Loucy (cell line): ENCODE measurements around the gene LIN37.

ENCODE experiments used
- H2AFZ ChIP-seq: fragments of 200-600 bp; sonication (generic); 2 replicates; pipeline ENCODE4 v1.6.0; 2016; ENCODE audit warnings: antibody characterized with exemption, mild to moderate bottlenecking, low read length, moderate library complexity
- H3F3A ChIP-seq: fragments of 200-600 bp; 2 replicates; pipeline ENCODE4 v1.6.0; 2016; ENCODE audit warnings: antibody characterized with exemption, low read depth, mild to moderate bottlenecking
- H3K27me3 ChIP-seq: fragments of 200-600 bp; sonication (generic); 2 replicates; pipeline ENCODE4 v1.6.1; 2014; ENCODE audit warnings: low read length, mild to moderate bottlenecking; ENCODE audit not compliant: insufficient read depth, poor library complexity, severe bottlenecking
- H3K36me3 ChIP-seq: fragments of 200-600 bp; sonication (generic); 2 replicates; pipeline ENCODE4 v1.6.1; 2016; ENCODE audit warnings: low read length; ENCODE audit not compliant: insufficient read depth
- H3K4me1 ChIP-seq: fragments of 200-600 bp; sonication (generic); 2 replicates; pipeline ENCODE4 v1.5.1; 2014; ENCODE audit warnings: low read length, mild to moderate bottlenecking; ENCODE audit not compliant: insufficient read depth, poor library complexity, severe bottlenecking
- H3K4me2 ChIP-seq: fragments of 200-600 bp; sonication (generic); 2 replicates; pipeline ENCODE4 v1.6.0; 2014; ENCODE audit warnings: antibody characterized with exemption, low read length, low read depth, mild to moderate bottlenecking; ENCODE audit not compliant: poor library complexity, severe bottlenecking
- H3K4me3 ChIP-seq: fragments of 200-600 bp; sonication (generic); 2 replicates; pipeline ENCODE4 v1.5.1; 2014; ENCODE audit warnings: low read length, mild to moderate bottlenecking, mixed read lengths; ENCODE audit not compliant: poor library complexity, severe bottlenecking
- H3K79me2 ChIP-seq: fragments of 200-600 bp; sonication (generic); 2 replicates; pipeline ENCODE4 v1.6.1; 2014; ENCODE audit warnings: low read length; ENCODE audit not compliant: insufficient read depth
- H3K9ac ChIP-seq: fragments of 200-600 bp; sonication (generic); 2 replicates; pipeline ENCODE4 v1.6.0; 2014; ENCODE audit warnings: mild to moderate bottlenecking, low read depth, low read length, moderate library complexity; ENCODE audit not compliant: poor library complexity, severe bottlenecking
- H3K9me2 ChIP-seq: fragments of 200-600 bp; sonication (generic); replicated peaks from 2 replicates; pipeline ENCODE4 v1.6.1; 2016; ENCODE audit warnings: low read depth, low read length, mixed read lengths
- H3K9me3 ChIP-seq: fragments of 200-600 bp; sonication (generic); 2 replicates; pipeline ENCODE4 v1.6.1; 2014; ENCODE audit warnings: mild to moderate bottlenecking, antibody characterized with exemption, low read length, low read depth; ENCODE audit not compliant: insufficient read depth
- H4K20me1 ChIP-seq: fragments of 200-600 bp; sonication (generic); 2 replicates; pipeline ENCODE4 v1.6.0; 2014; ENCODE audit warnings: antibody characterized with exemption, low read length, mild to moderate bottlenecking; ENCODE audit not compliant: insufficient read depth, poor library complexity, severe bottlenecking
- EZH2phosphoT487 ChIP-seq: fragments of 200-600 bp; IDR thresholded peaks from 2 replicates; pipeline ENCODE4 v1.6.1; 2018; ENCODE audit warnings: antibody characterized with exemption, mild to moderate bottlenecking, moderate library complexity, borderline replicate concordance
- TF ChIP-seq, protein P1 (sequence below): fragments of 200-600 bp; sonication (generic); conservative IDR thresholded peaks from 2 replicates; pipeline ENCODE4 v1.5.1; 2014; ENCODE audit warnings: mild to moderate bottlenecking, antibody characterized with exemption, low read length

The LIN37 gene, protein sequence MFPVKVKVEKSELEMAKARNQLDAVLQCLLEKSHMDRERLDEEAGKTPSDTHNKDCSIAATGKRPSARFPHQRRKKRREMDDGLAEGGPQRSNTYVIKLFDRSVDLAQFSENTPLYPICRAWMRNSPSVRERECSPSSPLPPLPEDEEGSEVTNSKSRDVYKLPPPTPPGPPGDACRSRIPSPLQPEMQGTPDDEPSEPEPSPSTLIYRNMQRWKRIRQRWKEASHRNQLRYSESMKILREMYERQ

DNA sequence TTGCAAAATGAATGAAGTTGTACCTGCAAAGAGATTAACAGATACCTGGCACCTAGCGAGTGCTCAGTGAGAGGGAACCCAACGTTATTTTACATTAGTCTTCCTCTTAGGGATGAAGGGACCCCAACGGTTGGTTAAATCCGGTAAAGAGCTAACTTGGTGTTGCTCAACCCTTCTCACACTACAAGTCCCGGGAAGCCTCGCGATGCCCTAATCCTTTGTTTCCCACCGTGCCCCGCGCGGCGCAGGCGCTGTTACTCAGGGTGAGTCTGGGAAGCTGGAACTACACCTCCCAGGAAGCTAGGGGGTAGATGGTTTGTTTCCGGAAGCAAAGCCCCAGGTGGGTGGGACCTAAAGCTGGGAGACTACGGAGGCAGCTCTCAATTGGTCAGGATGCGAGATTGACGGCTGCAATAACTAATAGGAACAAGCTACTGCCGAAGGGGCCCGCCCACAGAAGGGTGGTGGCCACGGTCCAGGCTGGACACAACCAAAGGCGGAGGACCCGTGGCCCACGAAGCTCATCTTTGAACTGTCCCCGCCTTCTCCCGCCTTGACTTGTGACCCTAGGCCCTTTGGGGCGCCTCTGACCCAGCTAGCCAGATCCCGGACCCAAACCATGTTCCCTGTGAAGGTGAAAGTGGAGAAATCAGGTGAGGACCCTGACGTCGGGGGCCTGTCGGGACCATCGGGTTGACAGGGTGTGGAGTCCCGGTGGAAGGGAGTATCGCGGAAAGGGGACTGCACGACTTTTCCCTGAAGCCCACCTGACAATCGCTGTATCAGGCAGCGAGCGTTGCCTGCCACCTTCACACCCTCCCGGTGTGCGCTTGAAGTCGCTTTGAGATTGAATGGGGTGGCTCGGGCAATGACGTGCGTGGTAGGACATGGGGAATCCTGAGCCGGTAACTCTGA lies at the start of gene LIN37:
Gene LIN37 (plus strand): TSS at position 471 of the 915 bp plus-strand sequence. CDS start 149 bp downstream, at position 620.
- Histone ChIP-seq H3K79me2 (peaks cover 22% of the 10 kb centered on the region), H3K9ac (peak within 1 kb of the TSS; percentile 77), H3K4me1 (peaks cover 23% of the 10 kb centered on the region), H3K4me2 (peak within 1 kb of the TSS; percentile 78), H3K9me2 (no peaks in the 10 kb centered on the region), H3K27me3 (no peaks in the 10 kb centered on the region), H2AFZ (peak within 1 kb of the TSS; percentile 89), H3F3A (no peaks in the 10 kb centered on the region), H4K20me1 (no peaks in the 10 kb centered on the region), H3K4me3 (peak within 1 kb of the TSS; percentile 83), H3K9me3 (no peaks in the 10 kb centered on the region), H3K36me3 (no peaks in the 10 kb centered on the region)
- TF ChIP-seq EZH2phosphoT487, result no peak
- TF ChIP-seq, protein P1, sequence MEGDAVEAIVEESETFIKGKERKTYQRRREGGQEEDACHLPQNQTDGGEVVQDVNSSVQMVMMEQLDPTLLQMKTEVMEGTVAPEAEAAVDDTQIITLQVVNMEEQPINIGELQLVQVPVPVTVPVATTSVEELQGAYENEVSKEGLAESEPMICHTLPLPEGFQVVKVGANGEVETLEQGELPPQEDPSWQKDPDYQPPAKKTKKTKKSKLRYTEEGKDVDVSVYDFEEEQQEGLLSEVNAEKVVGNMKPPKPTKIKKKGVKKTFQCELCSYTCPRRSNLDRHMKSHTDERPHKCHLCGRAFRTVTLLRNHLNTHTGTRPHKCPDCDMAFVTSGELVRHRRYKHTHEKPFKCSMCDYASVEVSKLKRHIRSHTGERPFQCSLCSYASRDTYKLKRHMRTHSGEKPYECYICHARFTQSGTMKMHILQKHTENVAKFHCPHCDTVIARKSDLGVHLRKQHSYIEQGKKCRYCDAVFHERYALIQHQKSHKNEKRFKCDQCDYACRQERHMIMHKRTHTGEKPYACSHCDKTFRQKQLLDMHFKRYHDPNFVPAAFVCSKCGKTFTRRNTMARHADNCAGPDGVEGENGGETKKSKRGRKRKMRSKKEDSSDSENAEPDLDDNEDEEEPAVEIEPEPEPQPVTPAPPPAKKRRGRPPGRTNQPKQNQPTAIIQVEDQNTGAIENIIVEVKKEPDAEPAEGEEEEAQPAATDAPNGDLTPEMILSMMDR, result no peak

DNA sequence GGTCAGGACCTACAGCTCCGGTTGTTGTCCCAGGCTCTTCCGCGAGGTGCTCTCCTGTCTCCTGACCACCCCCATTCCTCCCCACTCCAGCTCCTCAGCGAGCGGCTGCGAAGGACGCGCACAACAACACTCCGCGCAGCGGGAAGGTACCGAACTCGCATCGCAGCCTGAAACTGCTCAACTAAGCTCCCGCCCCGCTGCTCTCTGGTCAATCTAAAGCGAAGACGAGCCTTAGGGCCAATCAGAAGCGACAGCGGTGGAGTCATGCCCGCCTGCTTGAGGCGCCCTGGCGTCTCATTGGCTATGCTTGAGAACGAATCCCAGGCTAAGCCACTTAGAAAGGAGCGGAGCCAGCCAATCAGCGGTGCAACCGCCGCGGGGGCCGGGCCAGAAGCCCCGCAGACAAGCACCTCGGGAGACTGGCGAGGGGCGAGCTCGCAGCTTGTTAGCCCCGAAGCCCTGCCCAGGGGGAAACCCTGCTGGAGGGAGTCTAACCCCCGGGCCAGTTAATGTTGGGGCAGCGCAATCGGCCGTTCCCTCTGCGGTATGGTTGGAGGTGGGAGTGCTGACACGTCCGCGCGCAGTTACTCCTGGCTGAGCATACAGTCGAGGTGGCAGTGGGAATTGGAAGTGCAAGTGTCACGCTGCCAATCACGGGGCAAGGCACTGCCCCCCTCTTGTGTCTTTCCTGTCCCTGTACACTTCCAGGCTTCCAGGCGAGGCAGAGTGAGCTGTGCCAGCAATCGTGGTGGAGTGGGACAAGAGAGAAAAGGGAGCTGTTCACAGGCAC lies 46.0 kb upstream of the LIN37 start:
- peak overlapping the region; percentile 77 for H3K4me3 ChIP-seq
- no peaks in the 10 kb centered on the region for H3F3A ChIP-seq
- H3K4me1 ChIP-seq, result peaks cover 6% of the 10 kb centered on the region
- H3K9ac ChIP-seq, result peak overlapping the region; percentile 51
- H3K27me3 ChIP-seq, result no peaks in the 10 kb centered on the region
- no peak for TF ChIP-seq EZH2phosphoT487
- TF ChIP-seq, protein P1, result no peak
- H3K36me3 ChIP-seq, result no peaks in the 10 kb centered on the region
- H4K20me1 ChIP-seq, result no peaks in the 10 kb centered on the region
- H3K9me2 ChIP-seq, result no peaks in the 10 kb centered on the region
- peak overlapping the region; percentile 80 for H3K4me2 ChIP-seq
- no peaks in the 10 kb centered on the region for H3K9me3 ChIP-seq
- peak overlapping the region; percentile 94 for H2AFZ ChIP-seq
- no peaks in the 10 kb centered on the region for H3K79me2 ChIP-seq

DNA sequence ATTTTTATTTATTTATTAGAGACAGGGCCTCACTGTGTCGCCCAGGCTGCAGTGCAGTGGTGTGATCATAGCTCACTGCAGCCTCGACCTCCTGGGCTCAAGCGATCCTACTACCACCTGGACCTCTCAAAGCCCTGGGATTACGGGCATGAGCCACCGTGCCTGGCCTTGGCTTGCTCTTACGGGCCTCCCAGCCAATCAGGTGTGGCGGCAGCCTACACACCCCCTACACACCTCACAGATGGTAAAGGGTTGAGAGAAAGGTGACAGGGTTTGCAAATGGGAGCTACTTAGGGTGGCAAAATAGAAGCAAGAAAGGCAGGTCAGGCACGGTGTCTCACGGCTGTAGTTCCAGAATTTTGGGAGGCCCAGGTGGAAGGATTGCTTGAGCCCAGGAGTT lies 45.0 kb upstream of the LIN37 start:
- Histone ChIP-seq H3K27me3 (no peaks in the 10 kb centered on the region), H3K79me2 (no peaks in the 10 kb centered on the region), H3K9me3 (no peaks in the 10 kb centered on the region), H3K4me1 (peaks cover 6% of the 10 kb centered on the region), H3F3A (no peaks in the 10 kb centered on the region), H3K9ac (no peak overlapping the region), H2AFZ (no peak overlapping the region), H3K9me2 (no peaks in the 10 kb centered on the region), H3K4me2 (peak overlapping the region; percentile 80), H3K36me3 (no peaks in the 10 kb centered on the region), H4K20me1 (no peaks in the 10 kb centered on the region), H3K4me3 (no peak overlapping the region)
- no peak for TF ChIP-seq EZH2phosphoT487
- TF ChIP-seq, protein P1, result no peak
